CD4-positive, alpha-beta T cell (primary cell): ENCODE results near the gene VSIG10. TPM values are rescaled to one million over a fixed set of nuclear protein-coding genes. Genes with fewer than 3 reads are reported as not detected.

ENCODE experiments used
- ATAC-seq: fragments of 200-7000 bp; cut with Tn5 transposase; one replicate; pipeline ENCODE4 v1.10.0; 2022; ENCODE audit warnings: mild to moderate bottlenecking; ENCODE audit not compliant: poor library complexity
- CTCF ChIA-PET: fragments of 350-600 bp; sonication (Branson Sonifier 250); formaldehyde crosslinking; loops from one replicate; lab custom pipeline; 2021; ENCODE audit warnings: antibody characterized with exemption, inconsistent platforms; lab: Charles Lee
- POLR2A ChIA-PET: fragments of 350-600 bp; sonication (Branson Sonifier 250); formaldehyde crosslinking; loops from one replicate; lab custom pipeline; 2021; ENCODE audit warnings: antibody characterized with exemption, inconsistent platforms; lab: Charles Lee
- DNase-seq, 14 experiments: peaks; one replicate each; pipeline ENCODE4 v3.0.0-alpha.2; 2013 to 2020; ENCODE audit warnings: mixed read lengths in 2 of 14
- H3K27ac ChIP-seq, 2 donors: one replicate each; pipeline versions ENCODE4 v1.5.1 to v1.7.0; 2013; ENCODE audit warnings: low read length in 2 of 2, low read depth in 1 of 2, mild to moderate bottlenecking in 1 of 2
- H3K27me3 ChIP-seq, 2 experiments: 1 replicate in 1 of 2; 2 replicates in 1 of 2; pipeline versions ENCODE4 v1.6.1 to v1.7.0; 2013; ENCODE audit warnings: low read length in 2 of 2, control low read depth in 1 of 2, mild to moderate bottlenecking in 1 of 2, moderate library complexity in 1 of 2; ENCODE audit not compliant: insufficient read depth in 2 of 2, control insufficient read depth in 1 of 2
- H3K36me3 ChIP-seq: one replicate; pipeline ENCODE4 v1.6.1; 2013; ENCODE audit warnings: low read length, control low read depth; ENCODE audit not compliant: insufficient read depth
- H3K4me1 ChIP-seq: one replicate; pipeline ENCODE4 v1.6.1; 2013; ENCODE audit warnings: low read length, control low read depth; ENCODE audit not compliant: insufficient read depth
- H3K4me3 ChIP-seq: one replicate; pipeline ENCODE4 v1.5.1; 2013; ENCODE audit warnings: mild to moderate bottlenecking, low read length, moderate library complexity
- H3K9me3 ChIP-seq, 2 experiments: 1 replicate in 1 of 2; 2 replicates in 1 of 2; pipeline versions ENCODE4 v1.6.1 to v1.7.0; 2013; ENCODE audit warnings: low read length in 2 of 2, mild to moderate bottlenecking in 2 of 2, control low read depth in 1 of 2, moderate library complexity in 1 of 2; ENCODE audit not compliant: control insufficient read depth in 1 of 2, insufficient read depth in 1 of 2
- H3K27ac Mint-ChIP-seq: one replicate; pipeline ENCODE4 v1.8.0; 2020; ENCODE audit warnings: mixed read lengths
- H3K27me3 Mint-ChIP-seq: one replicate; pipeline ENCODE4 v1.8.0; 2021; ENCODE audit warnings: mixed read lengths
- H3K36me3 Mint-ChIP-seq: one replicate; pipeline ENCODE4 v1.8.0; 2021; ENCODE audit warnings: low read depth, mixed read lengths
- H3K4me1 Mint-ChIP-seq: one replicate; pipeline ENCODE4 v1.8.0; 2021; ENCODE audit warnings: low read depth, mixed read lengths
- H3K4me3 Mint-ChIP-seq: one replicate; pipeline ENCODE4 v1.8.0; 2020; ENCODE audit warnings: mild to moderate bottlenecking, mixed read lengths
- H3K9me3 Mint-ChIP-seq: one replicate; pipeline ENCODE4 v1.8.0; 2020; ENCODE audit warnings: mixed read lengths
- CTCF ChIP-seq: fragments of 200-600 bp; IDR thresholded peaks from one replicate; pipeline ENCODE4 v1.8.0; 2022; ENCODE audit warnings: antibody characterized with exemption, mild to moderate bottlenecking
- intact Hi-C, 2 experiments: fragments of 100-400 bp; cut with DNase I in 1 of 2; cut with micrococcal nuclease in 1 of 2; formaldehyde crosslinking; loops; one replicate each; pipeline versions ENCODE4 v1.15.1 to v1.9.0; 2023 to 2025; cut with DNase I, micrococcal nuclease
- total RNA-seq, 174 experiments: library from RNA in 2 of 174; stranded (reverse) in 2 of 174; gene quantifications; one replicate each; pipeline ENCODE4 v1.2.3 and lab custom pipeline; 2021 to 2026

The VSIG10 gene
- total RNA-seq, 2 experiments from 2014 or later, result 2.2 TPM

GRCh38 chr12:118046430-118046829 is 57.4 kb downstream of the VSIG10 start:
- peaks cover 11% of the 10 kb centered on the region for H3K4me1 Mint-ChIP-seq
- no peak overlapping the region for H3K27ac Mint-ChIP-seq
- intact Hi-C loops, result no loop called here
- H3K27me3 ChIP-seq, result no peaks in the 10 kb centered on the region
- H3K36me3 Mint-ChIP-seq, result peaks cover 78% of the 10 kb centered on the region
- no peaks in the 10 kb centered on the region for H3K9me3 Mint-ChIP-seq
- ATAC-seq (no peak), DNase-seq (no peak)
- H3K4me3 Mint-ChIP-seq, result no peak overlapping the region
- TF ChIP-seq CTCF, result no peak
- POLR2A ChIA-PET, result no interaction called here
- H3K36me3 ChIP-seq, result peaks cover 54% of the 10 kb centered on the region
- no peaks in the 10 kb centered on the region for H3K27me3 Mint-ChIP-seq
- no peak overlapping the region for H3K27ac ChIP-seq
- H3K4me1 ChIP-seq, result no peaks in the 10 kb centered on the region
- no peaks in the 10 kb centered on the region for H3K9me3 ChIP-seq
- CTCF ChIA-PET, result interaction anchor here (1.2 kb wide), 1 partner anchor 11 kb away, joined by 3 read pairs; no protein-coding TSS in a partner anchor
- H3K4me3 ChIP-seq, result no peak overlapping the region

GRCh38 chr12:118044577-118044976 is 59.2 kb downstream of the VSIG10 start:
- H3K36me3 ChIP-seq, result peaks cover 60% of the 10 kb centered on the region
- no peaks in the 10 kb centered on the region for H3K9me3 Mint-ChIP-seq
- no peak overlapping the region for H3K27ac ChIP-seq
- H3K27me3 Mint-ChIP-seq, result no peaks in the 10 kb centered on the region
- no peak overlapping the region for H3K4me3 ChIP-seq
- TF ChIP-seq CTCF, result no peak
- ChIA-PET POLR2A (interaction anchor here (1.4 kb wide), 1 partner anchor 17 kb away, joined by 4 read pairs; the partner anchor contains the start of gene WSB2), CTCF (no interaction called here)
- ATAC-seq (no peak), DNase-seq (no peak)
- H3K36me3 Mint-ChIP-seq, result peaks cover 71% of the 10 kb centered on the region
- intact Hi-C loops, result no loop called here
- no peak overlapping the region for H3K4me3 Mint-ChIP-seq
- no peaks in the 10 kb centered on the region for H3K27me3 ChIP-seq
- H3K27ac Mint-ChIP-seq, result no peak overlapping the region
- H3K4me1 Mint-ChIP-seq, result peaks cover 11% of the 10 kb centered on the region
- no peaks in the 10 kb centered on the region for H3K9me3 ChIP-seq
- no peaks in the 10 kb centered on the region for H3K4me1 ChIP-seq

GRCh38 chr12:118044075-118044474 is 59.7 kb downstream of the VSIG10 start:
- peaks cover 11% of the 10 kb centered on the region for H3K4me1 Mint-ChIP-seq
- no peak overlapping the region for H3K4me3 Mint-ChIP-seq
- no peak for TF ChIP-seq CTCF
- no peaks in the 10 kb centered on the region for H3K9me3 Mint-ChIP-seq
- H3K27ac Mint-ChIP-seq, result no peak overlapping the region
- H3K9me3 ChIP-seq, result no peaks in the 10 kb centered on the region
- ChIA-PET CTCF (interaction anchor here (0.7 kb wide), 1 partner anchor 310 kb away, joined by 3 read pairs; no protein-coding TSS in a partner anchor), POLR2A (interaction anchor here (1.4 kb wide), 1 partner anchor 17 kb away, joined by 4 read pairs; the partner anchor contains the start of gene WSB2)
- DNase-seq, result no peak
- H3K27me3 ChIP-seq, result no peaks in the 10 kb centered on the region
- intact Hi-C loops, result no loop called here
- peaks cover 63% of the 10 kb centered on the region for H3K36me3 ChIP-seq
- H3K4me3 ChIP-seq, result no peak overlapping the region
- no peak for ATAC-seq
- no peak overlapping the region for H3K27ac ChIP-seq
- H3K4me1 ChIP-seq, result no peaks in the 10 kb centered on the region
- no peaks in the 10 kb centered on the region for H3K27me3 Mint-ChIP-seq
- peaks cover 71% of the 10 kb centered on the region for H3K36me3 Mint-ChIP-seq
